ENCODE results near the gene STMP1.
"Not testable (repeated sequence)": the region's sequence is repeated elsewhere in the genome, so short reads cannot be mapped to it uniquely, and the experiment has no call there.

GRCh38 chr7:135692606-135693005, 30.3 kb downstream of the STMP1 start:
- not testable (repeated sequence) for TF ChIP-seq POLR2A, CTCF (IDR thresholded peaks at IDR 0.05)

Measured in uterus (tissue), 2 donors.